Liver (tissue), 3 donors: ENCODE data around the gene EDN3.

Experiments used
- JUND ChIP-seq, 2 donors: IDR thresholded peaks; 2 replicates each; pipeline ENCODE4 v1.6.1; 2016; ENCODE audit warnings: antibody characterized with exemption in 2 of 2
- RAD21 ChIP-seq, 2 donors: IDR thresholded peaks; 2 replicates each; pipeline ENCODE4 v1.6.1; 2016; ENCODE audit warnings: antibody characterized with exemption in 2 of 2, mild to moderate bottlenecking in 2 of 2
- SP1 ChIP-seq: IDR thresholded peaks from 2 replicates; pipeline ENCODE4 v1.6.1; 2018; ENCODE audit warnings: antibody characterized with exemption, mild to moderate bottlenecking
- TAF1 ChIP-seq: conservative IDR thresholded peaks from 2 replicates; pipeline ENCODE4 v1.6.1; 2016; ENCODE audit warnings: antibody characterized with exemption, mild to moderate bottlenecking
- TF ChIP-seq, protein P1 (sequence below): fragments of 150-350 bp; IDR thresholded peaks from 2 replicates; pipeline ENCODE4 v1.5.1; 2017; ENCODE audit warnings: improper control_type of control experiment, low read depth, low read length; ENCODE audit not compliant: missing input control
- TF ChIP-seq, protein P2 (sequence below): IDR thresholded peaks from 2 replicates; pipeline ENCODE4 v1.6.1; 2016; ENCODE audit warnings: antibody characterized with exemption
- TF ChIP-seq, protein P3 (sequence below): IDR thresholded peaks from 2 replicates; pipeline ENCODE4 v1.6.1; 2016; ENCODE audit warnings: antibody characterized with exemption
- TF ChIP-seq, protein P4 (sequence below): IDR thresholded peaks from 2 replicates; pipeline ENCODE4 v1.6.1; 2016; ENCODE audit warnings: antibody characterized with exemption, mild to moderate bottlenecking
- donor health status: healthy.
- donor health status: healthy.

DNA sequence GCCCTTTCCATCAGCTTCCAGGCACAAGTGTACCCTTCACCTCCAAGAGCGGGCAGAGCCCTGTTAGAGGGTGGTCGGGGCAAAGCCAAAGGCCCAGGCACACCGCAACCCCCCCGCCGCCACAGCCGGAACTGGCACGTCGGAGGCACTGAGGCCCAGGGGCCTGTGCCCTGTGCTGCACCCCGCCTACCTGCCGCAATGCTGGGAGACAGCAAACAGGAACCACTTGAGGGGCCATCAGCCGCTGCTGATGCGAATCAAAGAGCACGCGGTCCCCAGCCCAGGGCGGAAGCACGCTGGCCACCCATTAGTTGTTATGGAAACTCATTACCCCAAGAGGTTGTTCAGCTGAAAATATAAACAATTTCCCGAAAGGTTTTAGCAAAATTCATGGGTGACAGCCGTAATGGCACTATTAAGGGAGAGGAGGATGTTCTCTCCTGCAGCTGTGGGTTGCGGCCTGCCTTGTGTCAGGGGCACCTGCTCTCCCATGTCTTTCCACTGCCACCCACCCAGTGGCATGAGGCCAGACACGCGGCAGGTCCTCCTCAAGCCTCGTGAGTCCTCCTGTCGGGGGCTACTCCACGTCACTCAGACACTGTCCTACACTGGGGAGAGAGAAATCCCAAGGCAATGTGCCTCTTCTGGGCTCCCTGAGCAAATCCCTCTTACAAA, 65.3 kb downstream of the EDN3 start:
- TF ChIP-seq, protein P1, sequence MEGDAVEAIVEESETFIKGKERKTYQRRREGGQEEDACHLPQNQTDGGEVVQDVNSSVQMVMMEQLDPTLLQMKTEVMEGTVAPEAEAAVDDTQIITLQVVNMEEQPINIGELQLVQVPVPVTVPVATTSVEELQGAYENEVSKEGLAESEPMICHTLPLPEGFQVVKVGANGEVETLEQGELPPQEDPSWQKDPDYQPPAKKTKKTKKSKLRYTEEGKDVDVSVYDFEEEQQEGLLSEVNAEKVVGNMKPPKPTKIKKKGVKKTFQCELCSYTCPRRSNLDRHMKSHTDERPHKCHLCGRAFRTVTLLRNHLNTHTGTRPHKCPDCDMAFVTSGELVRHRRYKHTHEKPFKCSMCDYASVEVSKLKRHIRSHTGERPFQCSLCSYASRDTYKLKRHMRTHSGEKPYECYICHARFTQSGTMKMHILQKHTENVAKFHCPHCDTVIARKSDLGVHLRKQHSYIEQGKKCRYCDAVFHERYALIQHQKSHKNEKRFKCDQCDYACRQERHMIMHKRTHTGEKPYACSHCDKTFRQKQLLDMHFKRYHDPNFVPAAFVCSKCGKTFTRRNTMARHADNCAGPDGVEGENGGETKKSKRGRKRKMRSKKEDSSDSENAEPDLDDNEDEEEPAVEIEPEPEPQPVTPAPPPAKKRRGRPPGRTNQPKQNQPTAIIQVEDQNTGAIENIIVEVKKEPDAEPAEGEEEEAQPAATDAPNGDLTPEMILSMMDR = no peak
- TF ChIP-seq SP1 (no peak), RAD21 (IDR thresholded peaks at IDR 0.05) (no peak), TAF1 (no peak), JUND (IDR thresholded peaks at IDR 0.05) (no peak)
- TF ChIP-seq, protein P2, sequence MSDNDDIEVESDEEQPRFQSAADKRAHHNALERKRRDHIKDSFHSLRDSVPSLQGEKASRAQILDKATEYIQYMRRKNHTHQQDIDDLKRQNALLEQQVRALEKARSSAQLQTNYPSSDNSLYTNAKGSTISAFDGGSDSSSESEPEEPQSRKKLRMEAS = no peak
- TF ChIP-seq, protein P3, sequence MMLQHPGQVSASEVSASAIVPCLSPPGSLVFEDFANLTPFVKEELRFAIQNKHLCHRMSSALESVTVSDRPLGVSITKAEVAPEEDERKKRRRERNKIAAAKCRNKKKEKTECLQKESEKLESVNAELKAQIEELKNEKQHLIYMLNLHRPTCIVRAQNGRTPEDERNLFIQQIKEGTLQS = no peak
- TF ChIP-seq, protein P4, sequence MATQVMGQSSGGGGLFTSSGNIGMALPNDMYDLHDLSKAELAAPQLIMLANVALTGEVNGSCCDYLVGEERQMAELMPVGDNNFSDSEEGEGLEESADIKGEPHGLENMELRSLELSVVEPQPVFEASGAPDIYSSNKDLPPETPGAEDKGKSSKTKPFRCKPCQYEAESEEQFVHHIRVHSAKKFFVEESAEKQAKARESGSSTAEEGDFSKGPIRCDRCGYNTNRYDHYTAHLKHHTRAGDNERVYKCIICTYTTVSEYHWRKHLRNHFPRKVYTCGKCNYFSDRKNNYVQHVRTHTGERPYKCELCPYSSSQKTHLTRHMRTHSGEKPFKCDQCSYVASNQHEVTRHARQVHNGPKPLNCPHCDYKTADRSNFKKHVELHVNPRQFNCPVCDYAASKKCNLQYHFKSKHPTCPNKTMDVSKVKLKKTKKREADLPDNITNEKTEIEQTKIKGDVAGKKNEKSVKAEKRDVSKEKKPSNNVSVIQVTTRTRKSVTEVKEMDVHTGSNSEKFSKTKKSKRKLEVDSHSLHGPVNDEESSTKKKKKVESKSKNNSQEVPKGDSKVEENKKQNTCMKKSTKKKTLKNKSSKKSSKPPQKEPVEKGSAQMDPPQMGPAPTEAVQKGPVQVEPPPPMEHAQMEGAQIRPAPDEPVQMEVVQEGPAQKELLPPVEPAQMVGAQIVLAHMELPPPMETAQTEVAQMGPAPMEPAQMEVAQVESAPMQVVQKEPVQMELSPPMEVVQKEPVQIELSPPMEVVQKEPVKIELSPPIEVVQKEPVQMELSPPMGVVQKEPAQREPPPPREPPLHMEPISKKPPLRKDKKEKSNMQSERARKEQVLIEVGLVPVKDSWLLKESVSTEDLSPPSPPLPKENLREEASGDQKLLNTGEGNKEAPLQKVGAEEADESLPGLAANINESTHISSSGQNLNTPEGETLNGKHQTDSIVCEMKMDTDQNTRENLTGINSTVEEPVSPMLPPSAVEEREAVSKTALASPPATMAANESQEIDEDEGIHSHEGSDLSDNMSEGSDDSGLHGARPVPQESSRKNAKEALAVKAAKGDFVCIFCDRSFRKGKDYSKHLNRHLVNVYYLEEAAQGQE = no peak
